ENCODE measurements around the gene ABCA13.

ABCA13 gene

DNA sequence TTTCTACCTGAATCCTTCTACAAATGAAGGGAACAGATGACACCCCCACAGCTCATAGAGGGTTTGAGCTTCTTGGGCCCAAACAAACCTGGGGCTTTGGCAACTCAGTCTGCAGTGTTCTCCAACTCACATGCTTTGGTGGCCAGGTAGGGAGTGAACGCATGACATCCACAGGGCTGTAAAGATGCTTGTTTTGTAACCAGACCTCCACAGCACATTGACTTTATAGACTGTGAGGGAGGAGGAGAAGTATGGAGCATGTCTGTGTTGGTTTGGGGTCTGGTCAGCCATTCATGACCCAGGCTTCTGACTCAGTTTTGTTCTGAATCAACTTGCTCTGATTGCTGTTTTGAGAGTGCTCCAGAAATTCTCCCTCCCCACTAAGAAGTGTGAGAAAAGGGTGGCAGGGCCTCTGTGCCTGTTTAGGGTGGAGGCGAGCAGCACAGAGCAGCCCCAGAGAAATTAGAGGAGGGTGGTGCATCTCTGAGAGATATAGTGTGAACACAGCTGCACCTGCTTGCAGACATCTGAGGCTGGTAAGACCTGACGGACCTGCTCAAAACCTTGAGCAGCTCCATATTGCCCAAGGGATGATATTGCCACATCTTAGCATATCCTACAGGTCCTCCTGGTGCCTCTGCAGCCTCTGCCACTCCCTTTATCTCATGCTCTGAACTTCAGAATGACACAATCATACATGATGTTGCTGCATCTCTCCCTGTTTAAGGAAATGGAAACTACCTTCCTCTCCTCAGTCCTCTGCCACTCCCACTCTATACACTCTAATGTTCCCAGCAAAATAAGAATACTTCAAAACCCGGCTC, 287.7 kb downstream of the ABCA13 start:
- H3K4me3 ChIP-seq (ENCODE audit: low read depth, low read length) = no peak overlapping the region
- DNase-seq (ENCODE audit: low read depth) = no peak

DNA sequence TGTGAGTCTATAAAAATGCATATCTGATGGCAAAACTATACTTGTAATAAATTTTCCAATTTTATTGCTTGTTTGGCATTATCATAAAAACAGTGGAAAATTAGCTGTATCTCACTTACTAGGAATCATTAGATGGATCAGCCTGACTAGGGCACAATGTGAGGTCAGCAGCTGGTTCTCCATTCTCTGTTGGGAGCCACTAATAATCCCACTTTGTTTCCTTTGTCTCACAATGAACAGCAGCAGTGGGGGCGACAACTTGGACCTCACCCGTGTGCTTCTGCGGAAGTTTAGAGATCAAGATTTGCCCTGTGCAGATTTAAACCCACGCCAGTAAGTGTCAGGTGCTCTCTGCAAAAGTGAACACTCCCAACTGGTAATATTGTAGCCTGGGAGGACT, 295.5 kb downstream of the ABCA13 start:
- H3K4me3 ChIP-seq (ENCODE audit: low read depth, low read length) = no peak overlapping the region
- TF ChIP-seq POLR2A (IDR thresholded peaks at IDR 0.05; ENCODE audit: extremely low read depth, insufficient read length) (no peak), MYC (IDR thresholded peaks at IDR 0.05; ENCODE audit: low read depth, low read length) (no peak), MAX (IDR thresholded peaks at IDR 0.05; ENCODE audit: low read depth, low read length) (no peak)
- TF ChIP-seq, protein P1, sequence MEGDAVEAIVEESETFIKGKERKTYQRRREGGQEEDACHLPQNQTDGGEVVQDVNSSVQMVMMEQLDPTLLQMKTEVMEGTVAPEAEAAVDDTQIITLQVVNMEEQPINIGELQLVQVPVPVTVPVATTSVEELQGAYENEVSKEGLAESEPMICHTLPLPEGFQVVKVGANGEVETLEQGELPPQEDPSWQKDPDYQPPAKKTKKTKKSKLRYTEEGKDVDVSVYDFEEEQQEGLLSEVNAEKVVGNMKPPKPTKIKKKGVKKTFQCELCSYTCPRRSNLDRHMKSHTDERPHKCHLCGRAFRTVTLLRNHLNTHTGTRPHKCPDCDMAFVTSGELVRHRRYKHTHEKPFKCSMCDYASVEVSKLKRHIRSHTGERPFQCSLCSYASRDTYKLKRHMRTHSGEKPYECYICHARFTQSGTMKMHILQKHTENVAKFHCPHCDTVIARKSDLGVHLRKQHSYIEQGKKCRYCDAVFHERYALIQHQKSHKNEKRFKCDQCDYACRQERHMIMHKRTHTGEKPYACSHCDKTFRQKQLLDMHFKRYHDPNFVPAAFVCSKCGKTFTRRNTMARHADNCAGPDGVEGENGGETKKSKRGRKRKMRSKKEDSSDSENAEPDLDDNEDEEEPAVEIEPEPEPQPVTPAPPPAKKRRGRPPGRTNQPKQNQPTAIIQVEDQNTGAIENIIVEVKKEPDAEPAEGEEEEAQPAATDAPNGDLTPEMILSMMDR (IDR thresholded peaks at IDR 0.05; ENCODE audit: low read depth, low read length) = no peak
- DNase-seq (ENCODE audit: low read depth) = no peak

More for the DNA sequence above, 287.7 kb downstream of the ABCA13 start:
- no peak for TF ChIP-seq MYC (IDR thresholded peaks at IDR 0.05; ENCODE audit: low read depth, low read length)
- TF ChIP-seq, protein P1 (IDR thresholded peaks at IDR 0.05; ENCODE audit: low read depth, low read length) = no peak
- TF ChIP-seq POLR2A (IDR thresholded peaks at IDR 0.05; ENCODE audit: extremely low read depth, insufficient read length) = no peak
- no peak for TF ChIP-seq MAX (IDR thresholded peaks at IDR 0.05; ENCODE audit: low read depth, low read length)

- no peak for DNase-seq (ENCODE audit: low read depth)
- no peak overlapping the region for H3K4me3 ChIP-seq (ENCODE audit: low read depth, low read length)
- TF ChIP-seq POLR2A (IDR thresholded peaks at IDR 0.05; ENCODE audit: extremely low read depth, insufficient read length) = no peak
- TF ChIP-seq, protein P1 (IDR thresholded peaks at IDR 0.05; ENCODE audit: low read depth, low read length) = no peak
- no peak for TF ChIP-seq MYC (IDR thresholded peaks at IDR 0.05; ENCODE audit: low read depth, low read length)
- TF ChIP-seq MAX (IDR thresholded peaks at IDR 0.05; ENCODE audit: low read depth, low read length) = no peak
These were observed 299.9 kb downstream of the ABCA13 start for GRCh38 chr7:48471196-48471595.

GRCh38 chr7:48472640-48473039, 301.4 kb downstream of the ABCA13 start:
- DNase-seq (ENCODE audit: low read depth) = no peak
- no peak overlapping the region for H3K4me3 ChIP-seq (ENCODE audit: low read depth, low read length)
- TF ChIP-seq MYC (IDR thresholded peaks at IDR 0.05; ENCODE audit: low read depth, low read length) = no peak
- TF ChIP-seq POLR2A (IDR thresholded peaks at IDR 0.05; ENCODE audit: extremely low read depth, insufficient read length) = no peak
- TF ChIP-seq, protein P1 (IDR thresholded peaks at IDR 0.05; ENCODE audit: low read depth, low read length) = no peak
- TF ChIP-seq MAX (IDR thresholded peaks at IDR 0.05; ENCODE audit: low read depth, low read length) = no peak

- no peak for DNase-seq (ENCODE audit: low read depth)
- no peak for TF ChIP-seq MYC (IDR thresholded peaks at IDR 0.05; ENCODE audit: low read depth, low read length)
- no peak for TF ChIP-seq POLR2A (IDR thresholded peaks at IDR 0.05; ENCODE audit: extremely low read depth, insufficient read length)
- TF ChIP-seq, protein P1 (IDR thresholded peaks at IDR 0.05; ENCODE audit: low read depth, low read length) = no peak
- TF ChIP-seq MAX (IDR thresholded peaks at IDR 0.05; ENCODE audit: low read depth, low read length) = no peak
- H3K4me3 ChIP-seq (ENCODE audit: low read depth, low read length) = no peak overlapping the region
These were observed 302.1 kb downstream of the ABCA13 start for GRCh38 chr7:48473205-48473865.

All from NB4 (cell line).